OCI-LY3 (cell line): ENCODE measurements around the gene DDIT3.

Experiments used
- H2AFZ ChIP-seq: fragments of 200-600, 300-600 bp; shearing (Covaris generic); 2 replicates; pipeline ENCODE4 v1.6.0; 2014; ENCODE audit warnings: antibody characterized with exemption, low read depth, low read length
- H3K27ac ChIP-seq: fragments of 200-600, 300-600 bp; sonication (generic); 2 replicates; pipeline ENCODE4 v1.5.1; 2014; ENCODE audit warnings: mild to moderate bottlenecking, low read length, moderate library complexity, mixed read lengths
- H3K27me3 ChIP-seq: fragments of 200-600, 300-600 bp; sonication (generic); 2 replicates; pipeline ENCODE4 v1.6.1; 2014; ENCODE audit warnings: low read depth, low read length, mixed read lengths
- H3K36me3 ChIP-seq: fragments of 200-600, 300-600 bp; sonication (generic); replicated peaks from 2 replicates; pipeline ENCODE3; 2014; ENCODE audit warnings: low read depth, low read length, mixed read lengths
- H3K4me1 ChIP-seq: fragments of 300-600, 200-600 bp; sonication (generic); 2 replicates; pipeline ENCODE4 v1.6.1; 2014; ENCODE audit warnings: low read length, mixed read lengths
- H3K4me2 ChIP-seq: fragments of 200-600, 300-600 bp; sonication (generic); 2 replicates; pipeline ENCODE4 v1.6.1; 2014; ENCODE audit warnings: low read length, mixed read lengths
- H3K4me3 ChIP-seq: fragments of 300-600, 200-600 bp; sonication (generic); 2 replicates; pipeline ENCODE4 v1.5.1; 2014; ENCODE audit warnings: antibody characterized with exemption, mild to moderate bottlenecking, low read length, moderate library complexity
- H3K79me2 ChIP-seq: fragments of 300-600, 200-600 bp; shearing (Covaris generic); 2 replicates; pipeline ENCODE4 v1.6.1; 2014; ENCODE audit warnings: mild to moderate bottlenecking, low read length, mixed read lengths
- H3K9ac ChIP-seq: fragments of 300-600, 200-600 bp; shearing (Covaris generic); 2 replicates; pipeline ENCODE4 v1.6.0; 2014; ENCODE audit warnings: mild to moderate bottlenecking, low read length, moderate library complexity
- H3K9me3 ChIP-seq: fragments of 200-600, 300-600 bp; shearing (Covaris generic); 2 replicates; pipeline ENCODE4 v1.6.1; 2014; ENCODE audit warnings: low read length, mixed read lengths; ENCODE audit not compliant: insufficient read depth
- H4K20me1 ChIP-seq: fragments of 200-600, 300-600 bp; sonication (generic); 2 replicates; pipeline ENCODE4 v1.6.1; 2016; ENCODE audit warnings: low read length, mixed read lengths; ENCODE audit not compliant: insufficient read depth
- EZH2phosphoT487 ChIP-seq: fragments of 200-600 bp; shearing (Covaris generic); IDR thresholded peaks from 2 replicates; pipeline ENCODE4 v1.6.1; 2018; ENCODE audit warnings: antibody characterized with exemption, mixed run types, low read depth
- TF ChIP-seq, protein P1 (sequence below): fragments of 200-600, 300-600 bp; sonication (generic); IDR thresholded peaks from 2 replicates; pipeline ENCODE4 v1.5.1; 2014; ENCODE audit warnings: antibody characterized with exemption, low read length, low read depth

Gene DDIT3

DNA sequence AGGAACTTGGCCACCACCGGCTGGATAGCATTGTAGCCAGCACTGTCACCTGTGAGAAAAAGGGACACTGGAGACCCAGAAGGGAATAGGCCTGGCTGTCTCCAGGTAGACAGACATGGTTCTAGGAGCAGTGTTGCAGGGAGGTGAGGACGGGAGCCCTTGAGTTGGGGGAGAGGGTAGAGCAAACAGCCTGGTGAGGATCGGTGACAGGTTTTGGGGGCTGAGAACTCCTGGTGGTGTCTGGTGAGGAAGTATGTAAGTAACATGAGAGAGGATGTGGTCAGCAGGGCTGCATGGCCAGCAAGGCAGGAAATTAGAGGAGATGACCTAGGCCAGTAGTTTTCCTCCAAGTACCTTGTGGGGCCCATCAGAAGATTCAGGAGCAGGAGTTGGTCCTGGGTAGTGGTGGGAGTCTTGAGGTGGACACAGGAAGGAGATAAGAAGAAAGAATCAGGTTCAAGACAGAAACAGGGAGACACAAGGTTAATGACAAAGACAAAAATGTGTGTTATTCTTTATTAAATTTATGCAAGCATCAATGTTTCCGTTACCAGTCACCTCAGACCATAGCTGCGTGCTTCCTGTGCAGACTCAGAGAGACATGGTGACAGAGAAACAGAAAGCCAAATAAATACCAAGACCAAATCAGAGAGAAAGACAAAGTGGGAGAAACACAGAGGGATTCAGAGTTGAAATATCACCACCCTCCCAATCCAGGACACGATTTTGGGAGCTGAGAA, 40.8 kb downstream of the DDIT3 start, which contains the start of gene ARHGAP9:
ARHGAP9 (minus strand) TSS at position 491 of the 740 bp plus-strand sequence; CDS start at position 31, 460 bp downstream.
- no peak within 1 kb of the TSS for H3K4me3 ChIP-seq
- no peak for TF ChIP-seq EZH2phosphoT487
- TF ChIP-seq, protein P1, sequence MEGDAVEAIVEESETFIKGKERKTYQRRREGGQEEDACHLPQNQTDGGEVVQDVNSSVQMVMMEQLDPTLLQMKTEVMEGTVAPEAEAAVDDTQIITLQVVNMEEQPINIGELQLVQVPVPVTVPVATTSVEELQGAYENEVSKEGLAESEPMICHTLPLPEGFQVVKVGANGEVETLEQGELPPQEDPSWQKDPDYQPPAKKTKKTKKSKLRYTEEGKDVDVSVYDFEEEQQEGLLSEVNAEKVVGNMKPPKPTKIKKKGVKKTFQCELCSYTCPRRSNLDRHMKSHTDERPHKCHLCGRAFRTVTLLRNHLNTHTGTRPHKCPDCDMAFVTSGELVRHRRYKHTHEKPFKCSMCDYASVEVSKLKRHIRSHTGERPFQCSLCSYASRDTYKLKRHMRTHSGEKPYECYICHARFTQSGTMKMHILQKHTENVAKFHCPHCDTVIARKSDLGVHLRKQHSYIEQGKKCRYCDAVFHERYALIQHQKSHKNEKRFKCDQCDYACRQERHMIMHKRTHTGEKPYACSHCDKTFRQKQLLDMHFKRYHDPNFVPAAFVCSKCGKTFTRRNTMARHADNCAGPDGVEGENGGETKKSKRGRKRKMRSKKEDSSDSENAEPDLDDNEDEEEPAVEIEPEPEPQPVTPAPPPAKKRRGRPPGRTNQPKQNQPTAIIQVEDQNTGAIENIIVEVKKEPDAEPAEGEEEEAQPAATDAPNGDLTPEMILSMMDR, result no peak
- no peaks in the 10 kb centered on the region for H3K36me3 ChIP-seq
- no peaks in the 10 kb centered on the region for H4K20me1 ChIP-seq
- peak within 1 kb of the TSS; percentile 99 for H2AFZ ChIP-seq
- no peaks in the 10 kb centered on the region for H3K79me2 ChIP-seq
- peaks cover 33% of the 10 kb centered on the region for H3K4me1 ChIP-seq
- H3K27me3 ChIP-seq, result no peaks in the 10 kb centered on the region
- no peaks in the 10 kb centered on the region for H3K9me3 ChIP-seq
- no peak within 1 kb of the TSS; the same call in 1 of the 2 replicates for H3K9ac ChIP-seq
- H3K4me2 ChIP-seq, result peak within 1 kb of the TSS; percentile 37
- H3K27ac ChIP-seq, result no peak within 1 kb of the TSS

DNA sequence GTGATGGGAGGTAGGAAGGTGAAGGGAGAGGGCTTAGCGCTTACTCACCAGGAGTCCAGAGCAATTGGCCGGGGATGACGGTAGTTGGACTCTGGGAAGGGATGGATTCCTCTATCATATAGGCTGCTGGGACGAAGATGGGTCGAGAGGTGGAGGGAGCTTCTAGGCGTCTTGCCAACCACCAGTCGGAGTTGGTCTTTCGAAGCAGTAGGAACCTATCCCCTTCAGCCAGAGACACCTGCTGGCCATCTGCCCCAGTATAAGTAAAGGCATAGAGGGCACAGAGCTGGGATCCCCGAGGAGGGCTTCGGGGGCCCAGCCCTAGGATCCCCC, 41.3 kb downstream of the DDIT3 start:
- Histone ChIP-seq H3K79me2 (no peaks in the 10 kb centered on the region), H3K27ac (no peak overlapping the region), H3K9ac (no peak overlapping the region), H3K4me1 (peaks cover 33% of the 10 kb centered on the region), H3K9me3 (no peaks in the 10 kb centered on the region), H4K20me1 (no peaks in the 10 kb centered on the region), H3K4me2 (no peak overlapping the region), H3K27me3 (no peaks in the 10 kb centered on the region), H3K36me3 (no peaks in the 10 kb centered on the region), H2AFZ (no peak overlapping the region; the same call in 1 of the 2 replicates), H3K4me3 (no peak overlapping the region)
- TF ChIP-seq, protein P1, result no peak
- no peak for TF ChIP-seq EZH2phosphoT487

DNA sequence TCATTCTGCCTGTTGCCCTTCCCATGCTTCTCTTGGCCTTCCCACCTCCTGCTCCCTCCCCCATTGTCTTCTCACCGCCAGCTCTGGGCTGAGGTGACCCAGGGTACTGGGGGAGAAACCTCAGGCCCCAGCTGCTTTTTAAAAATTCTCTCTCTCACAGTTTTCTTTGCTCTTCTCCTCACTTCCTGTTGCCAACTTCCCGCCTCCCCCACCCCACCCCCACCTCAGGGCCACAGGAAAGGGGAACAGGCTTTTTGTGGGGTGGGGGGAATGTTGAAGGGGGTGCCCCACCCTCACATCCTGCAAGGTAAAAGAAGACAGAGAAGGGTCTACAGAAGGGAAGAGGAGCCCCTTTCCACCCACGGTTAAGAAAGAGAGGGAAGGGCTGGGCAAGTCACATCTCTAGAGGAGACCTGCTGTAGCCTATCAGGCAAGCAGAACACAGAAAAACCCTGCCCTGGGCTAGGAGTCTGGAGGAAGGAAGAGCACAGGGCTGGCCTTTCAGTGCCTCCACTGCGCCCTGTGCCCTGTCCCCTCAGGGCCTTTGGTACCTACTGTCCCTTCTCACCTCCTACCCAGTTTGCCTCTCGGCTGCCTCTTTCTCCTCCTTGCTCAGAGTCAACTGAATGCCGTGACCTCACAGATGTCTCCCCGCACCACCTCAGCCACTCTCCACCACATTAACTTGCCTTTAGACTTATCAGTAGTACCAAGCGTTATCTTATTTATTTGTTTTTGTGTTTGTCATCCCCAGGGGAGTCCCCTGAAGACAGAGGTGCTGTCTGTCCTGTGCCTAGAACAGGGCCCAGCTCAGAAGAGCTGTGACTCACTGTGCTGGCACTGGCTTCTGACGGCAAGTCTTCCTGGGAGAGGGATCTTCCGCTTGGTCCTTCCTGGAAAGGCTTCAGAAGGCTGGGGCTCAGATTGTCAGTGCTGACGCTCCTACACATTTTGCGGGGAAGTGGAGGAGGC, 42.3 kb downstream of the DDIT3 start:
- Histone ChIP-seq H4K20me1 (no peaks in the 10 kb centered on the region), H3K27ac (peak overlapping the region; percentile 48), H3K4me3 (peak overlapping the region; percentile 57; the same call in 1 of the 2 replicates), H3K27me3 (no peaks in the 10 kb centered on the region), H3K4me1 (peaks cover 33% of the 10 kb centered on the region), H3K79me2 (no peaks in the 10 kb centered on the region), H3K4me2 (peak overlapping the region; percentile 65), H3K36me3 (no peaks in the 10 kb centered on the region), H3K9me3 (no peaks in the 10 kb centered on the region), H2AFZ (peak overlapping the region; percentile 78), H3K9ac (peak overlapping the region; percentile 59; the same call in 1 of the 2 replicates)
- TF ChIP-seq EZH2phosphoT487, result no peak
- TF ChIP-seq, protein P1, result no peak
